H1 (cell line): ENCODE data around the gene CALM1. TPM values are rescaled to one million over a fixed set of nuclear protein-coding genes. Genes with fewer than 3 reads are reported as not detected.

Source experiments
- SIRT6 ChIP-seq: IDR thresholded peaks from one replicate; pipeline ENCODE4 v1.7.1; 2012; ENCODE audit warnings: low read length, inconsistent platforms
- polyA plus RNA-seq, 7 experiments: library from polyadenylated mRNA; depleted of rRNA in 3 of 7; stranded (reverse) in 5 of 7; unstranded in 2 of 7; fragments of >200 nt in 5 of 7; fragments of 200-250 nt in 2 of 7; gene quantifications; 1 replicate in 5 of 7; 2 replicates in 1 of 7; 4 replicates in 1 of 7; pipeline versions ENCODE4 v1.2.1 to v1.2.3, GENCODE V29; 2011 to 2013; ENCODE audit warnings: missing spikeins in 2 of 7, mixed read lengths in 2 of 7
- total RNA-seq: library from RNA; stranded (reverse); fragmentation: NEBNext Ultra II Directional; extraction: Animal tissue kit (Norgen Biotek cat#: 25700); gene quantifications from 2 replicates; pipeline ENCODE4 v1.2.1, GENCODE V29; 2021
- TF ChIP-seq, protein P1 (sequence below): IDR thresholded peaks from 2 replicates; pipeline ENCODE4 v1.6.1; 2012; ENCODE audit warnings: inconsistent platforms

Gene CALM1
- total and polyA plus RNA-seq, 2 of the 8 experiments (the other 6 are each of a cell fraction or from before 2014, with no cell fraction given) = 285 to 422 TPM

- TF ChIP-seq, protein P1, sequence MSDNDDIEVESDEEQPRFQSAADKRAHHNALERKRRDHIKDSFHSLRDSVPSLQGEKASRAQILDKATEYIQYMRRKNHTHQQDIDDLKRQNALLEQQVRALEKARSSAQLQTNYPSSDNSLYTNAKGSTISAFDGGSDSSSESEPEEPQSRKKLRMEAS = no peak
- no peak for TF ChIP-seq SIRT6
These were observed 47.1 kb upstream of the CALM1 start (continued) for GRCh38 chr14:90349739-90350138.
